Stimulated activated CD8-positive, alpha-beta memory T cell treated with anti-CD3 and anti-CD28 coated beads, Interleukin-7, amount 100 ng/mL, for 48 hours (primary cell): ENCODE data around the gene KRT73.

Source experiments
- DNase-seq, 2 donors: peaks; one replicate each; pipeline ENCODE4 v3.0.0-alpha.2; 2020; ENCODE audit warnings: low read depth in 1 of 2; ENCODE audit errors: extremely low read depth in 1 of 2

KRT73 gene

GRCh38 chr12:52618216-52618615, at the start of gene KRT73:
KRT73 (minus strand) TSS chr12:52618559; CDS start chr12:52618524, 35 bp downstream.
- DNase-seq: no peak

- no peak for DNase-seq
Observed at GRCh38 chr12:52667931-52668330, 49.6 kb upstream of the KRT73 start.

GRCh38 chr12:52667509-52667908, 49.1 kb upstream of the KRT73 start:
- no peak for DNase-seq

GRCh38 chr12:52666471-52666870, 48.1 kb upstream of the KRT73 start:
- no peak for DNase-seq

- DNase-seq: no peak
Observed at GRCh38 chr12:52663420-52663819, 45.1 kb upstream of the KRT73 start.

- no peak for DNase-seq
Observed at GRCh38 chr12:52662918-52663229, 44.5 kb upstream of the KRT73 start.

- DNase-seq: no peak
Observed at GRCh38 chr12:52662093-52662917, 43.9 kb upstream of the KRT73 start.

GRCh38 chr12:52661668-52662067, 43.3 kb upstream of the KRT73 start:
- no peak for DNase-seq

- no peak for DNase-seq
Observed at GRCh38 chr12:52660934-52661499, 42.7 kb upstream of the KRT73 start.

- no peak for DNase-seq
Observed at GRCh38 chr12:52659951-52660350, 41.6 kb upstream of the KRT73 start.

- DNase-seq: no peak
Observed at GRCh38 chr12:52659395-52659794, 41.0 kb upstream of the KRT73 start.

- no peak for DNase-seq
Observed at GRCh38 chr12:52658196-52658595, 39.8 kb upstream of the KRT73 start.

GRCh38 chr12:52657250-52657902, 39.0 kb upstream of the KRT73 start:
- DNase-seq: no peak

GRCh38 chr12:52656616-52657015, 38.3 kb upstream of the KRT73 start:
- no peak for DNase-seq

- no peak for DNase-seq
Observed at GRCh38 chr12:52655720-52656124, 37.4 kb upstream of the KRT73 start.

GRCh38 chr12:52655251-52655650, 36.9 kb upstream of the KRT73 start:
- DNase-seq: no peak

- no peak for DNase-seq
Observed at GRCh38 chr12:52651726-52652261, 33.4 kb upstream of the KRT73 start, which contains the start of gene KRT2. KRT2 (minus strand) TSS chr12:52652211; CDS start chr12:52652142, 69 bp downstream.

- no peak for DNase-seq
Observed at GRCh38 chr12:52650520-52651081, 32.2 kb upstream of the KRT73 start.

- DNase-seq: no peak
Observed at GRCh38 chr12:52649066-52649465, 30.7 kb upstream of the KRT73 start.

- no peak for DNase-seq
Observed at GRCh38 chr12:52648012-52648550, 29.7 kb upstream of the KRT73 start.

- DNase-seq: no peak
Observed at GRCh38 chr12:52647601-52648000, 29.2 kb upstream of the KRT73 start.
